Trophoblast cell (in vitro differentiated cells and primary cell): ENCODE measurements around the gene TCN1.

Experiments
- DNase-seq, 2 donors: peaks; one replicate each; pipeline ENCODE4 v3.0.0-alpha.2; 2016
- H2AFZ ChIP-seq: 2 replicates; pipeline ENCODE4 v1.6.1; 2013; ENCODE audit warnings: low read length, moderate library complexity, mild to moderate bottlenecking; ENCODE audit not compliant: insufficient read depth, poor library complexity
- H2AK5ac ChIP-seq: 2 replicates; pipeline ENCODE4 v1.6.1; 2013; ENCODE audit warnings: mild to moderate bottlenecking, low read length
- H2BK120ac ChIP-seq: 2 replicates; pipeline ENCODE4 v1.6.1; 2013; ENCODE audit warnings: low read length, mild to moderate bottlenecking, moderate library complexity; ENCODE audit not compliant: insufficient read depth, poor library complexity
- H2BK12ac ChIP-seq: 2 replicates; pipeline ENCODE4 v1.6.1; 2013; ENCODE audit warnings: mild to moderate bottlenecking, low read length, moderate library complexity
- H2BK5ac ChIP-seq: 2 replicates; pipeline ENCODE4 v1.6.1; 2013; ENCODE audit warnings: low read length, low read depth, moderate library complexity, mild to moderate bottlenecking; ENCODE audit not compliant: poor library complexity
- H3K14ac ChIP-seq: 2 replicates; pipeline ENCODE4 v1.6.1; 2013; ENCODE audit warnings: mild to moderate bottlenecking, low read length
- H3K18ac ChIP-seq: 2 replicates; pipeline ENCODE4 v1.6.1; 2013; ENCODE audit warnings: mild to moderate bottlenecking, low read length
- H3K23ac ChIP-seq: 2 replicates; pipeline ENCODE4 v1.6.1; 2013; ENCODE audit warnings: low read length
- H3K27ac ChIP-seq: 2 replicates; pipeline ENCODE4 v1.5.1; 2013; ENCODE audit warnings: low read depth, mild to moderate bottlenecking, inconsistent platforms, low read length, moderate library complexity
- H3K27me3 ChIP-seq: 2 replicates; pipeline ENCODE4 v1.6.1; 2013; ENCODE audit warnings: inconsistent platforms, mild to moderate bottlenecking, low read length, moderate library complexity; ENCODE audit not compliant: insufficient read depth
- H3K36me3 ChIP-seq, 2 experiments: 1 replicate in 1 of 2; 2 replicates in 1 of 2; pipeline ENCODE4 v1.6.1; 2013; ENCODE audit warnings: low read length in 2 of 2, mild to moderate bottlenecking in 2 of 2, moderate library complexity in 1 of 2; ENCODE audit not compliant: insufficient read depth in 2 of 2, control insufficient read depth in 1 of 2
- H3K4ac ChIP-seq: 2 replicates; pipeline ENCODE4 v1.6.1; 2013; ENCODE audit warnings: low read depth, mild to moderate bottlenecking, low read length, moderate library complexity
- H3K4me1 ChIP-seq, 2 experiments: 1 replicate in 1 of 2; 2 replicates in 1 of 2; pipeline ENCODE4 v1.6.1; 2013; ENCODE audit warnings: low read length in 2 of 2, mild to moderate bottlenecking in 2 of 2, moderate library complexity in 1 of 2; ENCODE audit not compliant: insufficient read depth in 2 of 2, control insufficient read depth in 1 of 2
- H3K4me2 ChIP-seq: 2 replicates; pipeline ENCODE4 v1.6.1; 2013; ENCODE audit warnings: inconsistent platforms, mild to moderate bottlenecking, low read length, moderate library complexity
- H3K4me3 ChIP-seq: 2 replicates; pipeline ENCODE4 v1.5.1; 2013; ENCODE audit warnings: mild to moderate bottlenecking, low read depth, low read length, inconsistent platforms
- H3K79me1 ChIP-seq: one replicate; pipeline ENCODE4 v1.6.1; 2013; ENCODE audit warnings: low read length
- H3K79me2 ChIP-seq: 2 replicates; pipeline ENCODE4 v1.6.1; 2013; ENCODE audit warnings: low read length, mild to moderate bottlenecking; ENCODE audit not compliant: control insufficient read depth, insufficient read depth, poor library complexity
- H3K9ac ChIP-seq: 2 replicates; pipeline ENCODE4 v1.6.1; 2013; ENCODE audit warnings: mild to moderate bottlenecking, low read length
- H3K9me3 ChIP-seq: 2 replicates; pipeline ENCODE4 v1.6.1; 2013; ENCODE audit warnings: low read depth, mild to moderate bottlenecking, control low read depth, inconsistent platforms, low read length; ENCODE audit not compliant: insufficient read depth
- H4K12ac ChIP-seq: 2 replicates; pipeline ENCODE4 v1.6.1; 2013; ENCODE audit warnings: low read depth, mild to moderate bottlenecking, low read length, moderate library complexity
- H4K8ac ChIP-seq: 2 replicates; pipeline ENCODE4 v1.6.1; 2013; ENCODE audit warnings: low read depth, mild to moderate bottlenecking, low read length, moderate library complexity
- H4K91ac ChIP-seq: one replicate; pipeline ENCODE4 v1.6.1; 2013; ENCODE audit warnings: low read depth, mild to moderate bottlenecking, low read length, moderate library complexity
- WGBS: extraction: QIAGEN DNeasy Blood & Tissue Kit; methylation state at CpG from one replicate; pipeline ENCODE4 v1.1.7; 2013; ENCODE audit warnings: missing lambda C conversion rate; ENCODE audit not compliant: insufficient read length, insufficient coverage; ENCODE audit errors: extremely low coverage; 5-methylcytosine and 5-hydroxymethylcytosine counted together

The TCN1 gene

DNA sequence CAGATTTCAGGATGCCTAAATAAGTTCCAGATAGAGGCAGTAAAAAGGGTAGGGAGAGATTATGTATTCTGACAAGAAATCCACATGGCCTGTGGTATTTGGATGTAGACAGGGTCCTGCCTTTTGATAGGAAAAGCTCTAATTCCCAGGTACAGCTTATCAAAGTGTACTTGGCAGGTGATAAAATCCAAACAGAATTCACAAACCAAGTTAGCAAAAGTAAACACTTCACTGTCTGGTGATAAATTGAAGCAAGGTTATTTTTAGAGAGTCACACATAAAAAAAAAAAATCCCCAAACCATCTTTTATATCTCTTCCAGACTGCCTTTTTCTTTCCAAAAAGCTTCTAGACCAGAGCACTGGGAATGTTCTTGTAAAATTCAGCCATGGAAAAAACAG, 26.7 kb downstream of the TCN1 start:
- peaks cover 2% of the 10 kb centered on the region for H3K9me3 ChIP-seq
- H3K14ac ChIP-seq: no peak overlapping the region

DNA sequence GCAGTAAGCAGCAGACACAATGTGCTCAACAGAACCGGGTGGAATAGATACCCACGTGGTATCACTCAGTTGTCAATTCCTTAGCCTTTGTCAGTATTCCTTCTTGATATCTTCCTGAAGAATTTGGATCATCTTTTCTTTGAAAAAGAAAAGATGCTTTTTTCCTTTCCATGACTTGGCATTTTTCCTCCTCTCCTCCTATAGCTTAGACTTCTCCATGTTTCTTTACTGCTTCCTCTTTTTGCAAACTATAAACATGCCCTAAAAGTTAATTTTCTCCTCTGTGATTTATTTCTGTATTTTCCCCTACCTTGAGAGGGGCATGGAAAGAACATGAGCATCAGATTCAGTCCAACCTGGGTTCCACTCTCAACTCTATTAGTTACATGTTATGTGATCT, 32.7 kb downstream of the TCN1 start:
- Histone ChIP-seq H4K91ac (no peak overlapping the region), H4K12ac (no peak overlapping the region), H4K8ac (no peak overlapping the region), H3K27ac (no peak overlapping the region), H3K4me2 (no peak overlapping the region), H2BK12ac (no peak overlapping the region), H3K18ac (no peak overlapping the region), H3K79me1 (no peaks in the 10 kb centered on the region), H2BK120ac (no peak overlapping the region), H2BK5ac (no peak overlapping the region), H3K9ac (no peak overlapping the region), H3K4ac (no peak overlapping the region), H3K9me3 (no peaks in the 10 kb centered on the region), H3K14ac (no peak overlapping the region), H3K4me1 (no peaks in the 10 kb centered on the region), H3K27me3 (no peaks in the 10 kb centered on the region), H3K36me3 (no peaks in the 10 kb centered on the region), H3K4me3 (no peak overlapping the region), H3K79me2 (no peaks in the 10 kb centered on the region), H2AK5ac (no peak overlapping the region), H3K23ac (no peak overlapping the region), H2AFZ (no peak overlapping the region)
- no peak for DNase-seq
- WGBS: no CpG with 5 or more reads among the region's 2 CpGs

More for the DNA sequence above, 26.7 kb downstream of the TCN1 start:
- H4K91ac ChIP-seq: no peak overlapping the region
- no peak overlapping the region for H2AFZ ChIP-seq
- H3K4me3 ChIP-seq: no peak overlapping the region
- no peaks in the 10 kb centered on the region for H3K27me3 ChIP-seq
- H3K4ac ChIP-seq: no peak overlapping the region
- H2BK12ac ChIP-seq: no peak overlapping the region
- H3K79me2 ChIP-seq: no peaks in the 10 kb centered on the region
- H2BK120ac ChIP-seq: no peak overlapping the region
- no peak overlapping the region for H2AK5ac ChIP-seq
- no peak overlapping the region for H3K27ac ChIP-seq
- no peak for DNase-seq
- H3K18ac ChIP-seq: no peak overlapping the region
- no peak overlapping the region for H4K12ac ChIP-seq
- no peak overlapping the region for H4K8ac ChIP-seq
- H3K23ac ChIP-seq: no peak overlapping the region
- no peak overlapping the region for H3K9ac ChIP-seq
- H2BK5ac ChIP-seq: no peak overlapping the region
- no peaks in the 10 kb centered on the region for H3K36me3 ChIP-seq
- H3K79me1 ChIP-seq: no peaks in the 10 kb centered on the region
- H3K4me1 ChIP-seq: no peaks in the 10 kb centered on the region
- no peak overlapping the region for H3K4me2 ChIP-seq

DNA sequence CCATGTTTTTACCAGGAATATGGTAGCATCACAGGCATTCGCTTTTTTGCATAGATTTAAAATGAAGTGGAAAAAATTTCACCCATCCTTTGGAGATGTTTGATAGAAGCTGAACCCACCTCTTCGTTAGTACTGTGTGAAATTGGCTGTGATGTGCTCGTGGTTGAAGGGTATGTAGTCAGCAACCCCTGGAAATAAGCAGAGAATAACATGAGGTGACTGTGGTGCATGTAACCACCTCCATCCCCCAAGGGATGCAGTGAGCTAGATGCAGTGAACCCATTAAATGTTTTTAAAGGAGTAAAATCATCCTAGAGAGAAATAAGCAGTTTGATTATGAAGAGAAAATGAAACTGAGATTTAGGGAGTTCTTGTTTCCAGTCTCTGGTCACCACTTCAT, 36.9 kb downstream of the TCN1 start:
- H3K27ac ChIP-seq: no peak overlapping the region
- H2BK12ac ChIP-seq: no peak overlapping the region
- H3K9me3 ChIP-seq: no peaks in the 10 kb centered on the region
- H3K4ac ChIP-seq: no peak overlapping the region
- H3K27me3 ChIP-seq: no peaks in the 10 kb centered on the region
- no peak overlapping the region for H2BK120ac ChIP-seq
- H4K91ac ChIP-seq: no peak overlapping the region
- H4K12ac ChIP-seq: no peak overlapping the region
- no peak for DNase-seq
- no peak overlapping the region for H4K8ac ChIP-seq
- H3K9ac ChIP-seq: no peak overlapping the region
- H3K4me2 ChIP-seq: no peak overlapping the region
- H3K14ac ChIP-seq: no peak overlapping the region
- H3K4me1 ChIP-seq: no peaks in the 10 kb centered on the region
- no peak overlapping the region for H3K23ac ChIP-seq
- WGBS: no CpG with 5 or more reads among the region's 3 CpGs
- H3K36me3 ChIP-seq: no peaks in the 10 kb centered on the region
- H2BK5ac ChIP-seq: no peak overlapping the region
- no peak overlapping the region for H3K18ac ChIP-seq
- H3K79me1 ChIP-seq: no peaks in the 10 kb centered on the region
- no peaks in the 10 kb centered on the region for H3K79me2 ChIP-seq
- no peak overlapping the region for H3K4me3 ChIP-seq
- no peak overlapping the region for H2AFZ ChIP-seq
- H2AK5ac ChIP-seq: no peak overlapping the region

DNA sequence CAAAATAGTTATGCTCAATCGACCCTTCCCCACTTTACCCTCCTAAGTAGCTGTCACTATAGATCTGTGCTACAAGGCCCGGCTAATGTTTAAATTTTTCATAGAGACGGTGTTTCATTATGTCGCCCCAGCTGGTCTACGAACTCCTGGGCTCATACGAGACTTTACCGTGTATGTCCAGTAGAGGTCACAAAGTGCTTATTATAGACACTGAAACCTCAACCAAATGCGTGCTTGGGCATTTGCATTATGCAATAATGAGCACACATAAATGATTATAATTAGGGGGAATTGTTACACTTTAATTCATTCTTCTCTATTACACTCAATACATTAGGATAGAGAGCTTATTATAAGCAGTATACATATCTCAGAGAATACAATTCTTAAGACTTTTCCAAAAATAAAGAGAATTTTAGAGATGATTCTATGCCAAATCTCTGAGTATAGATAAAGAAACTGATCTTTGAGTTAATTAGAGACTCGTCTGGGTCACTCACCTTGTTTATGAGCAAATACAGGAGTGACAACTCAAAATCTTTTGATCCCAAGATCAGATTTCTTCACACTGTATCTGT, 43.2 kb downstream of the TCN1 start:
- Histone ChIP-seq H3K27ac (no peak overlapping the region), H3K14ac (no peak overlapping the region), H3K79me1 (no peaks in the 10 kb centered on the region), H4K12ac (no peak overlapping the region), H3K36me3 (no peaks in the 10 kb centered on the region), H2BK12ac (no peak overlapping the region), H3K18ac (no peak overlapping the region), H2BK5ac (no peak overlapping the region), H3K9me3 (no peaks in the 10 kb centered on the region), H2BK120ac (no peak overlapping the region), H2AK5ac (no peak overlapping the region), H3K23ac (no peak overlapping the region), H3K4me1 (no peaks in the 10 kb centered on the region), H3K79me2 (no peaks in the 10 kb centered on the region), H3K4me2 (no peak overlapping the region), H3K4me3 (no peak overlapping the region), H3K4ac (no peak overlapping the region), H3K27me3 (no peaks in the 10 kb centered on the region), H2AFZ (no peak overlapping the region), H4K8ac (no peak overlapping the region), H3K9ac (no peak overlapping the region), H4K91ac (no peak overlapping the region)
- no CpG with 5 or more reads among the region's 9 CpGs for WGBS
- peak; percentile 37 to 72 for DNase-seq
